Measurements from ENCODE around the gene ZNF562. TPM values are rescaled to one million over a fixed set of nuclear protein-coding genes. Genes with fewer than 3 reads are reported as not detected.

Gene ZNF562
- total and polyA plus RNA-seq, 10 of the 15 experiments (the other 5 are each of a cell fraction or from before 2014, with no cell fraction given): 5.2 to 21.1 (median 10.7) TPM

- TF ChIP-seq E2F8 (IDR thresholded peaks at IDR 0.05; ENCODE audit: low read depth, partially characterized antibody): no peak
- TF ChIP-seq SMC3 (IDR thresholded peaks at IDR 0.05; ENCODE audit: borderline replicate concordance, low read length): no peak
- no peak for TF ChIP-seq ASH2L (IDR thresholded peaks at IDR 0.05; ENCODE audit: borderline replicate concordance, low read depth)
- no peak for TF ChIP-seq MYB (IDR thresholded peaks at IDR 0.05; ENCODE audit: borderline replicate concordance, low read depth, low read length)
- peak; percentile 80 for TF ChIP-seq RUNX3 (IDR thresholded peaks at IDR 0.05; ENCODE audit: low read length)
- TF ChIP-seq EGR1 (IDR thresholded peaks at IDR 0.05; ENCODE audit: borderline replicate concordance in 1 of 2, low read depth in 2 of 2, low read length in 2 of 2): no peak
- TF ChIP-seq BCLAF1 (IDR thresholded peaks at IDR 0.05): no peak
- TF ChIP-seq RB1 (IDR thresholded peaks at IDR 0.05; ENCODE audit: borderline replicate concordance): peak; percentile 59; the same call in 1 of the 2 replicates
- TF ChIP-seq ZNF217 (IDR thresholded peaks at IDR 0.05): no peak
- no peak for TF ChIP-seq RAD21 (IDR thresholded peaks at IDR 0.05; ENCODE audit: insufficient read depth, low read depth, low read length)
- peak; percentile 87 for TF ChIP-seq GABPA (IDR thresholded peaks at IDR 0.05; ENCODE audit: low read depth)
- no peak for TF ChIP-seq NRF1 (conservative IDR thresholded peaks at IDR 0.05; ENCODE audit: low read depth, low read length)
- no peak for TF ChIP-seq MTA2 (IDR thresholded peaks at IDR 0.05; ENCODE audit: low read depth)
- TF ChIP-seq NFYB (IDR thresholded peaks at IDR 0.05; ENCODE audit: insufficient read depth, low read depth, low read length): no peak
- TF ChIP-seq SPI1 (IDR thresholded peaks at IDR 0.05; ENCODE audit: borderline replicate concordance, insufficient read depth, low read depth, low read length): 0 out of 2 replicates have a peak, but pooled peaks have one; percentile 21
- TF ChIP-seq TCF12 (IDR thresholded peaks at IDR 0.05; ENCODE audit: low read depth, low read length): no peak
- no peak for TF ChIP-seq SREBF1 (IDR thresholded peaks at IDR 0.05; ENCODE audit: low read length)
- TF ChIP-seq REST (IDR thresholded peaks at IDR 0.05; ENCODE audit: low read depth, low read length): no peak
- TF ChIP-seq SIX5 (IDR thresholded peaks at IDR 0.05; ENCODE audit: low read depth, low read length, severe bottlenecking): no peak
- no peak for TF ChIP-seq NFXL1 (IDR thresholded peaks at IDR 0.05; ENCODE audit: borderline replicate concordance)
These were observed at the start of gene ZNF562 (continued) for GRCh38 chr19:9674663-9675357.
